GM21528 (cell line): ENCODE data around the gene PARD6B.
"Not testable (repeated sequence)": the region's sequence is repeated elsewhere in the genome, so short reads cannot be mapped to it uniquely, and the experiment has no call there.

Source experiments
- ATAC-seq: cut with Tn5 transposase; IDR thresholded peaks from one replicate; pipeline ENCODE4 v1.9.1; 2021; ENCODE audit warnings: mild to moderate bottlenecking, moderate library complexity; ENCODE audit not compliant: unreplicated experiment, low FRiP score

The PARD6B gene

GRCh38 chr20:50768991-50769390 is 37.6 kb downstream of the PARD6B start:
- not testable (repeated sequence) for ATAC-seq

DNA sequence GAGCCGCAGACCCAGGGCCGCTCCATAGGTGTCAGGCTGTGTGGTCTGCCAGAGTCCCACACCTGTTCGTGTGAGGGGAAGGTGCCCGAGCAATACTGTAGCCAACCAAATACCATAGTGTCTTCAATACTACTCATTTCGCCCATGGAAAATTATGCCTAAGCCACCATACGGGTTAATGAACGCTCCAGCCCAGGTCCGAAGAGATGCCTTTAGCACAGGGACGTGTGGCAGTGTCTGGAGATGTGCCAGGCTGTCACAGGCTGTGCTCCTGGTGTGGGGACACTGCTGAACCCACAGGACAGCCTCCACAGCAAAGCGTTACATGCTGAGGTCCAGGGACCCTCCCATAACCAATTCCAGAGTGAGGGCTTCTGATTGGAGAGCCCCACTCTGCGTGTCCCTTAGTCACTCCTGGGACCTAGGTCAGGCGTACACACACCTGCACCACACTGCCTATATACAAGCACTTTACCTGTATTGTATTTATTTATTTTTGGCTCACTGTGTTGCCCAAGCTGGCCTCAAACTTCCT is 38.2 kb downstream of the PARD6B start:
- not testable (repeated sequence) for ATAC-seq

DNA sequence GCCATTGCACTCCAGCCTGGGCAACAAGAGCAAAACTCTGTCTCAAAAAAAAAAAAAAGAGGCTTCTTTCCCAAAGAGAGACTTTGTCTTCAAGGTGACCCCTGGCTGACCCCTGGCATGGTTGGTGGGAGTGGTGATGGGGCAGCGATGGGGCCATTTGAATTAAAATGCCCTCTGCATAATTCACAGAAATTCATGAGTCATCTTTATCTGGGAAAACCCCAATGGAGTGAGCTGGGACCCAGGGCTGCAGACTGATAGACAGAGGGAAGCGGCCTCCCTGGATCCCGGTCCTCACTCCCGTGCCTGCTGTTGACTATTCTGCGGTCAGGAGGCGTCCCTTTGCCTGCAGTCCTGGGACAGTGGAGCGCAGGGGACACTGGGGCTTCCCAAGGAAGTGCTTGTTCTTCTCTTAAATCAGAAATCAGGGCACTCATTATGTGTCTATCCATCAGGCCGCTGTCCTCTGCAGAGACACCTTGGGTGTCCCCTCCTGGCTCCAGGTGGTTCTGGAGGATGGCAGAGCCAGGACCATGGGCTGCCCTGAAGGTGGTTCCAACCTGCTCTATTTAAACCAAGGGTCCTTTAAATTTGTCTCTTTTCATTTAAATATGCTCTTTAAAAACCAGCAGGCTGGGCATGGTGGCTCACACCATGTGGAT is 40.2 kb downstream of the PARD6B start:
- not testable (repeated sequence) for ATAC-seq

GRCh38 chr20:50772420-50773185 is 41.2 kb downstream of the PARD6B start:
- no peak for ATAC-seq

DNA sequence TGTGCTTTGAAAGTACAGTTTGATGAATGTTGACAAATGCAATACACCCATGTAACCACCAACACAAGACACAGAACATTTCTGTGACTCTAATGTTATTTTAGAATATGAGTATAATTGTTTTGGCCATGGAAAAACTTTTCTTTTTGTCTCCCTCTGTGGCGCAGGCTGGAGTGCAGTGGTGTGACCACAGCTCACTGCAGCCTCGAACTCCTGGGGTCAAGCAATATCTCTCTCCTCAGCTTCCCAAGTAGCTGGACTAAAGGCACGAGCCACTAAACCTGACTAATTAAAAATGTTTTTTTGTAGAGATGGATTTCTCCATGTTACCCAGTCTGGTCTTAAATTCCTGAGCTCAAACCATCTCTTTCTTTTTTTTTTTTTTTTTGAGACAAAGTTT is 43.1 kb downstream of the PARD6B start:
- no peak for ATAC-seq

GRCh38 chr20:50776122-50776817 is 44.9 kb downstream of the PARD6B start:
- ATAC-seq = no peak

DNA sequence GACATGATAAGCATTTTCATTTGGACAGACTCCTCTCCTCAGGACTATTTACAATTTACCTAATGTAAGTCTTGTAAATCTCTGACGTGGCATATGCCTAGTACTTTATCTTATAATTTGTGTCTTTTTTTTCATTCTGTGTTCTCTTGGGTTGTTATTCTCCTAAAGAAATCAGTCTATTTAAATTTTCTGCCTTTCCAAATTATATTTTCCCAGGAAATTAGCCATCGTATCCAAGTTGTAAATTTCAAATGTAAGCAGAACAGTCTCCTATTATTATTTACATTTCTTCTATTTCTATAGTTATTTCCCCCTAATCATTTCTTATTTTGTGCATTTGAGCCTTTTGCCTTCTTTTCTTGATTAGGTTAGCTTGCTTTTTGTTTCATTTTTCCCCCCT is 46.0 kb downstream of the PARD6B start:
- ATAC-seq = no peak

DNA sequence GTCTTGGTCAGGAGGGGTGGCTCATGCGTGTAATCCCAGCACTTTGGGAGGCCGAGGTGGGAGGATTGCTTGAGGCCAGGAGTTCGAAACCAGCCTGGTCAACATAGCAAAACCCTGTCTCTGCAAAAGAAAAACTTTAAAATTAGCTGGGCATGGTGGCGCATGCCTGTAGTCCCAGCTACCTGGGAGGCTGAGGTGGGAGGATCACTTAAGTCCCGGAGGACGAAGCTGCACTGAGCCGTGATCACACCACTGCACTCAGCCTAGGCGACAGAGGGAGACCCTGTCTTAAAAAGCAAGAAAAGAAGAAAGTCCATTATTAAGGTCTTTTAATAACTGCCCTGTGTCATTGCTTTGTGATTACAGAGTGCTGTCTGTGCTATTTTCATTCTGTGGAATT is 47.6 kb downstream of the PARD6B start:
- not testable (repeated sequence) for ATAC-seq

- no peak for ATAC-seq
Measured at GRCh38 chr20:50783390-50783789, 52.0 kb downstream of the PARD6B start.

- no peak for ATAC-seq
Measured at GRCh38 chr20:50783903-50784302, 52.5 kb downstream of the PARD6B start.

DNA sequence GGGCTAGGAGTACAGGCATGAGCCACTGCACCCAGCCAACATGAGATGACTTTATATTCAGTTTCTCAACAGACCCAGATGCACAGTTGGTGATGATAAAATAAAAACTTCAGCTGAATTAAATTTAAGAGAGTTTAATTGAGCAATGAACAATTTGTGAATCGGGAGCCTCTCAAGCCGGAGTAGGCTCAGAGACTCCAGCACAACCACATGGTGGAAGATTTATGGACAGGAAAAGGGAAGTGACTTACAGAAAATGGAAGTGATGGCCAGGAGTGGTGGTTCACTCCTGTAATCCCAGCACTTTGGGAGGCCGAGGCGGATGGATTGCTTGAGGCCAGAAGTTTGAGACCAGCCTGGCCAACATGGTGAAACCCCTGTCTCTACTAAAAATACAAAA is 53.1 kb downstream of the PARD6B start:
- no peak for ATAC-seq

- no peak for ATAC-seq
Measured at GRCh38 chr20:50786703-50787102, 55.3 kb downstream of the PARD6B start.

- ATAC-seq = no peak
Measured at GRCh38 chr20:50787181-50787580, 55.8 kb downstream of the PARD6B start.

- ATAC-seq = no peak
Measured at GRCh38 chr20:50788045-50788991, 56.9 kb downstream of the PARD6B start.

- no peak for ATAC-seq
Measured at GRCh38 chr20:50789968-50790650, 58.7 kb downstream of the PARD6B start.

GRCh38 chr20:50790651-50791277 is 59.4 kb downstream of the PARD6B start:
- peak; percentile 51 for ATAC-seq

DNA sequence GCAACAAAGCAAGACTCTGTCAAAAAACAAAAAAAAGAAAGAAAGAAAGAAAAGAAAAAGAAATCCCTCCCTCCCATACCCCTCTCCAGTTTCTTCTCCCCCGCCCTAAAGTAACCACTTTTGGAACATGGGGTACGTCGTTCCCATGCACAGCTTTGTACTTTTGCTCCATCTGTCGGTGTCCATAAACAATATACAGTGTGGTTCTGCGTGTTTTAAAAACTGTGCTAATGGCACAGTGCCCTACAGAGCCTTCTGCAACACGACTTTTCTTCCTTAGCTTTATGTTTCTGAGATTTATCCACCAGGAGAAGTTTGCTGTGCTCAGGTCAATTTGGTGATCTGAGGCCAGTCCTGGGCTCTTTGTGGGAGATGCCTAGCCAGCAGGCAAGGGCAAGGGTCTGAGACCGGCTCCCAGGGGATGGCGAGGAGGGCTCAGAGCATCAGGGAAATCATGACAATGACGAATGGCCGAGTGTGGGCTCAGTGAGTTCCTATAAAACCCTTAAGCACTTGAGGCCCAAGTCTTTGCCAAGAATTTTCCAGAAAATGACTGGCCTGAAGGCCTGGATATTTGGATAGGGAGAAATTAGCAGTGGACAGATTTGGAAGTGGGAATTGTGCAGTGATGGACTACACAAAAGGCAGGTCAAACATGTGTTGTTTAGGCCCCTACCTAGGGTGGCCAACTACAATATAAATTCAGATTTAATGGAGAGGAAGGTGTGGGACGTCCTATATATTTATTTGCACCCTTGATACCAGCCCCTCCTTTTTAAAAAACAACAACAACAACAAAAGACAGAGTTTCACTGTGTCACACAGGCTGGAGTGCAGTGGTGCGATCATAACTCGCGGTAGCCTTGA is 61.6 kb downstream of the PARD6B start:
- no peak for ATAC-seq

DNA sequence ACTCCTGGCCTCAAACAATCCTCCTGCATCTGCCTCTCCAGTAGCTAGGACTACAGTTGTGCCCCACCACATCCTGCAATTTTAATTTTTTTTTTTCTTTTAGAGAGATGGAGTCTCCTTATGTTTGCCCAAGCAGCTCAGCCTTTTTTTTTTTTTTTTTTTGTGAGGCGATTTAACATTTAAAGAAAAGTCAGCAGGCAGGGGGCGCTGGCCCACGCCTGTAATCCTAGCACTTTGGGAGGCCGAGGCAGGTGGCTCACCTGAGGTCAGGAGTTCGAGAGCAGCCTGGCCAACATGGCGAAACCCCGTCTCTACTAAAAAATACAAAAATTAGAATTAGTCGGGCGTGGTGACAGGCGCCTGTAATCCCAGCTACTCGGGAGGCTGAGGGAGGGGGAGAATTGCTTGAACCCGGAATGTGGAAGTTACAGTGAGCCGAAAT is 62.2 kb downstream of the PARD6B start:
- ATAC-seq = not testable (repeated sequence)
